Anterior cingulate cortex (tissue), 58 donors: ENCODE data around the gene DIP2C.
"Not testable (repeated sequence)": the region's sequence is repeated elsewhere in the genome, so short reads cannot be mapped to it uniquely, and the experiment has no call there.

ENCODE experiments used
- DNase-seq, 58 donors: peaks; one replicate each; lab custom pipeline; 2025; lab: John Stamatoyannopoulos, UW

DIP2C gene

GRCh38 chr10:617471-617870 lies 72.0 kb downstream of the DIP2C start:
- no peak for DNase-seq

- peak in 2 of 58 donors; percentile 45 to 50 for DNase-seq
These were observed 73.8 kb downstream of the DIP2C start for GRCh38 chr10:615583-616152.

DNA sequence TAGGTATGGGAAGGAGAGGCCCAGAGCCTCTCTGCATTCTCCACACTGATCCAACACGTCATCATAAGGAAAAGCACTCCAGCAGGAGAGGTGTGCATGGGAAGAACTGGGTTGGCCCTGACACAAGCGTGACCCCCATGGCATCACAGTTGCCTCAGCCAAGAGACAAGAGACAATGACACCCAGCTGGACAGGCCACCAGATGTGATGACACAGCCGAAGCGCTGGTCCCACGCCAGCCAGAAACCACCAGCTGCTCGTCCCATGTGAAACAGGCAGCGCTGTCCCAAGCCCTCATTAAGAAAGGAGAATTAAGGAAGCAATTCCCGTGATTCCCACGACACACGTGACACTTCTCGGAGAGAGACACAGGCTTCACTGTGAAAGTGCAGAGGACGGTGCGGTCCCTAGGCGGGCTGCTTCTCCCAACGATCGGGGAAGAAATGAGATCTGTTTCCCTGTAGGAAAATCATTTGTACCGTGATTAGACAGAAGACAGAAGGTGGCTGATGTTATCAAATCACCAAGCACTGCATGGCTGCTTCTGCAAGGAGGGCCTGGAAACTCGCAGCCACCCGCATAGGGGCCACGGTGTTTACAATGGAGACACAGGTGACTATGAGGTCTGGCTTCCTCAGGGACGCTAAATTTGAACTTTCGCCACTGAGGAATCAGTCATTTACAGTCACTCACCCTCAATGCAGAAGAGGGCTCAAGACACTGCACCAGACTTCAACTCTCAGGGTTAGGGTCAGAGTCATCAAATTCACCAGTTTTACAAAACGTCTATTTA lies 74.5 kb downstream of the DIP2C start:
- peak in 53 of 58 donors; percentile 26 to 94 (median 77) for DNase-seq

- DNase-seq, result peak in 24 of 58 donors; percentile 31 to 68 (median 54)
These were observed 75.2 kb downstream of the DIP2C start for GRCh38 chr10:614139-614711.

- peak in 1 of 58 donors; percentile 26 for DNase-seq
These were observed 76.0 kb downstream of the DIP2C start for GRCh38 chr10:613271-614138.

DNA sequence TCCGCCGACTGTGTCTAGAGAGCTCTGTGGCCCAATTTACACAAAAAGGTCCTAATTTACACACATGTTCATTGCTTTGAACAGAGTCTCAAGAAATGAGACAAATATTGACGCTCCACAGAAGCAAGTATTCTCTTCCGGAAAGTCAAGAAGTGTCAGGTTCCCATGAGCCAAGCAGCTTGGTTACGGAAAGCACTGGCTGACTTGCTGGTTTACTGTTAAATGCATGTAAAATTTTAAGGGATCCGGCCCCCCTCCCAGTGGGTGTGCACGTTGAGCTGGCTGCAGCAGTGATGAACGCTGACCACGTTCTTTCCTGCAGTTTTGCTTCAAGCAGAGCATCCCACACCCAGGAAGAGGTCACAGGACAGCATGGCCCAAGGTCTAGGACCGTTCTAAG lies 76.8 kb downstream of the DIP2C start:
- no peak for DNase-seq

DNA sequence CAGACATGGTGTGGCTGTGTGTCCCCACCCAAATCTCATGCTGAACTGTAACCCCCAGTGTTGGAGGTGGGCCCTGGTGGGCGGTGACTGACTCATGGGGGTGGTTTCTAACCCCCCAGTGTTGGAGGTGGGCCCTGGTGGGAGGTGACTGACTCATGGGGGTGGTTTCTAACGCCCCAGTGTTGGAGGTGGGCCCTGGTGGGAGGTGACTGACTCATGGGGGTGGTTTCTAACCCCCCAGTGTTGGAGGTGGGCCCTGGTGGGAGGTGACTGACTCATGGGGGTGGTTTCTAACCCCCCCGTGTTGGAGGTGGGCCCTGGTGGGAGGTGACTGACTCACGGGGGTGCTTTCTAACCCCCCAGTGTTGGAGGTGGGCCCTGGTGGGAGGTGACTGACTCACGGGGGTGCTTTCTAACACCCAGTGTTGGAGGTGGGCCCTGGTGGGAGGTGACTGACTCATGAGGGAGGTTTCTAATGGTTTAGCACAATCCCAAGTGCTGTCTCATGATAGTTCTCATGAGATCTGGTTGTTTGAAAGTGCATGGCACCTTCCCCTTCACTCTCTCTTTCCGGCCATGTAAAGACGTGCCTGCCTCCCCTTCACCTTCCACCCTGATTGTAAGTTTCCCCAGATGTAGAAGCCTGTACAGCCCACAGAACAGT lies 78.7 kb downstream of the DIP2C start:
- not testable (repeated sequence) for DNase-seq

DNA sequence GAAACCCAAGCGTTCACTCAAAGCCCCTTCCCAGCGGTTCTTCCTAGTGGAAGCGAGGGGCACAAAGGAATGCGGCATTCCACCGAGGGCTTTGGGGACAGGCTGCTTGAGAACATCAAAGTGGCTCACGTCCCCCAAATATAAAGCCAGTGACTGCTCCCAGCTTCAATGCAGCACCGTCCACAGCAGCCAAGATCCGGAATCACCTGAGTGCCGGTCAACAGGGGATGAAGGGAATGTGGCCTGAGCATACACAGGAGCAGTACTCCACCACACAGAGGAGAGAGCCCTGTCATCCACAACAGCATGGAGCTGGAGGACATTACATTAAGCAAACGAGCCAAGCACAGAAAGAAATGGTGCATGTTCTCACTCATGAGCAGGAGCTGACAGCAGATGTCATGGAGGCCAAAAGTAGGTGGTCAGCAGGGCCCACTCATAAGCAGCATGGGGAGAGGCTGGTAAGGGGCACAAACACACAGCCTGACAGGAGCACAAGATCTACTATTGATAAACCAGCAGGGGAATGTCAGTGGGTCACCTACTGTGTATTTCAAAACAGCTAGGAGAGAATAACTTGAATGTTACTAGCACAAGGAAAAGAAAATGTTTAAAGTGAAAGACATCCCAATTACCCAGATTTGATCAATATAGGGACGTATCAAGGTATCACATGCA lies 79.5 kb downstream of the DIP2C start:
- DNase-seq, result no peak

- DNase-seq, result no peak
These were observed 80.2 kb downstream of the DIP2C start for GRCh38 chr10:609262-609658.

DNA sequence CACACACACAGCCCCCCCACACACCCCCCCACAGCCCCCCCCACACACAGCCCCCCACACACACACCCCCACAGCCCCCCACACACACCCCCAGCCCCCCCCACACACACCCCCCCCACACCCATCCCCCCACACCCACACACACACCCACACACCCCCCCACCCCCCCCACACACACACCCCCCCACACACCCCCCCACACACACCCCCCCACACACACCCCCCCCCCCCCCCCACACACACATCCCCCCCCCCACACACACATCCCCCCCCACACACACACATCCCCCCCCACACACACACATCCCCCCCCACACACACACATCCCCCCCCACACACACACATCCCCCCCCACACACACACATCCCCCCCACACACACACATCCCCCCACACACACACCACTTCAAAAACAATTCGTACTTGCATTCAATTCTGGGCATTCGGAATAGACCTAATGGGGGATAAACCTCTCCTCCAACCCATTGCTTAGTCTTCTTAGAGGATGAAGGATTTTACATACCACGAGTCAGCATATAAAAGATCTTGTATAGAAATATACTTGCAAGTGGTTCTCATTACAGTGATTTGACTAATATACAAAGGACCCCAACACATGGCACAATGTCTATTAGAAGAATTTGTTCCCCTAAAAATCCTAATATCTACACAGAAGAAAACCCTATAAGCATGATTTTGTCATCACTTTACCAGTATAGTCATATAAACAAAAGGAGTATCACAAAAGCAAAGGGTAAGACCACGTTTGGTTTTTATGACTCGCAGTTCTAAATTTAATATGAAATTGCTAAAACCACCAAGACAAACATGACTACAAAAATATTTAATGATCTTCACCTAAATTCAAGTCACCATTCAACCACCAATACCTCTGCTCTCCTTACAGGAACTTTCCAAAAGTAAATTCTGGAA lies 80.9 kb downstream of the DIP2C start:
- no peak for DNase-seq

- no peak for DNase-seq
These were observed 81.8 kb downstream of the DIP2C start for GRCh38 chr10:607545-608185.

DNA sequence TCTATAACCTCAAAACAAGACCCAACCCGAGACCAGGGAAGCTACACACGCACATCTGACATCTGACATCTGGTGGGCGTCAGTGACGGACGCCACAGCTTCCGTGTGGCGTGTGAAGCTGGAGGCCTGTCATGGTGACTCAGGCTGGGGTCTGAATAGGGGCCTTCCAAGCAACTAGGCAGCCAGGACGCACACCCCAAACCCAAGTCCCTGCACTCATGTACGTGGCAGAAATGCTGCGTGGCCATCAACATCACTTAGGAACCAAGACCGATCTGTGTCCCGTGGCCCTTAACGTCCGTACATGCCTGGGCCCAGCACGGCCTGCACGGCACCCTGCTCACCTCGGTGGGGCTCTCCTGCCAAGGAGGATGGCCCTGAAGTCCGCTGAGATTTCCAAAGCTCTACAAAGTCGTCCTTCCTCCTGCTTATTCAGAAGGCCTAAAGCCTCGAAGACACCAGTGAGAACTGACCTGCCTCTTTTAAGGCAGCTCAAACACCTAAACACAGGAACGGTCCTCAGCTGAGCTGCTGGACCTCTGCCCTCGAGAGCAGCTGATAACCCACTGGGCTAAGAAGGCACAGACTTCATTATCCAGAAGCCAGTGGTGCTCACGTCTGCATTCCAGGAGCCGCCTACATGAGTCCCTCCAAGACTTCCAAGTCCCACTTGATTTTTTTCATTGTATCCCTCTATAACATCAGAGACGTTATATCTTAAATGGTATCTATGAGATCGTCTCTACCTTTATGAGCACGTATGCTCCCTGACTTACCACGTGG lies 82.5 kb downstream of the DIP2C start:
- DNase-seq, result no peak

DNA sequence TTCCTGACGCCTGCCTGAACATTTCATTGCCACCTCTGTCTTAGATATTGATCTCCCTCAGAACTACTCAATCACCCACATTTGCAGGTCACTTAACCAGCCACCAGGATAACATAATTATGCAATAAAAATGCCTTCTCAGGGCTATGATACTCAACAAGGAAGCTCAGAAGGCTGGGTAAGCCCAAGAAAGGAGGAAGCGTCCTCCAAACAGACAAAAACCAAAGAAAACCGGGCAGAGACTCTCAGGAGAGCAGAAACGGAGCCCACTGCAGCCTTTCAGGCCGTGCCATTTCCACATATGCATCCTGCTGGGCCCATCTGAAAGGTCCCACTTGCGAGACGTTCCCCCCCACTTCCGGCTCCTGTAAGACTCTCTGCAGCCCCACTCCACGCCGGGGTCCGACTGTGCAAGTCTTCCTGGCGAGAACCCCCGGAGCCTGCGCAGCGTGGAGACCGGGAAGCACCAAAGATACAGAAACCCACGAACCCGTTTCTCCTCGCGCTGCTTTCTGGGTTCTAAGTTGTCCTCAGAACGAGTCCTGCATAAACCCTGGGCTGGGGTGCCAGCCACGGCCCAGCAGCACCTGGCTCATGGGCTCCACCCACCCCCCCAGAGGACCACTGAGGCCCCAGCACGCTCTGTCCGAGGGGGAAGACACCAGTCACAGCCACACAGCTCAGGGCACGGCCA lies 83.7 kb downstream of the DIP2C start:
- DNase-seq, result no peak

- peak in 6 of 58 donors; percentile 23 to 55 (median 46) for DNase-seq
These were observed 84.5 kb downstream of the DIP2C start for GRCh38 chr10:604716-605631.

DNA sequence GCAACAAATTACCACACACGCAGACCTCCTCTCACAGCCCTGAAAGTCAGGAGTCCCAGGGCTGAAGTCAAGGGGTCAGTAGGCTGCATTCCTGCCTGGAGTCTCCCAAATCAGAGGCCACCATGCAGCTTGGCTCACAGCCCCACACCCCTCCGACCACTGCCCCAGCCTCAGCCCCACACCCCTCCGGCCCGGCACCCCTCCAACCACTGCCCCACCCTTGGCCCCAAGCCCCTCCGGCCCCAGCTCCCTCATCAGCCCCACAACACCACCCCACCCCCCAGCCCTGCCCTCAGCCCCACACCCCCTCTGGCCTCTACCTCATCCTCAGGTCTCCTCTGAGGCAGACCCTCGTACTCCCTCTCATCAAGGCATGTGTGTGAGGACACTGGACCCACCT lies 85.7 kb downstream of the DIP2C start:
- no peak for DNase-seq
